ENCODE measurements around the gene DHFR2. TPM values are rescaled to one million over a fixed set of nuclear protein-coding genes. Genes with fewer than 3 reads are reported as not detected.

DHFR2 gene
- total and polyA plus RNA-seq, 2 donors (not counting 3 experiments of a cell fraction or from before 2014, with no cell fraction given): 0.65 to 2.2 TPM

DNA sequence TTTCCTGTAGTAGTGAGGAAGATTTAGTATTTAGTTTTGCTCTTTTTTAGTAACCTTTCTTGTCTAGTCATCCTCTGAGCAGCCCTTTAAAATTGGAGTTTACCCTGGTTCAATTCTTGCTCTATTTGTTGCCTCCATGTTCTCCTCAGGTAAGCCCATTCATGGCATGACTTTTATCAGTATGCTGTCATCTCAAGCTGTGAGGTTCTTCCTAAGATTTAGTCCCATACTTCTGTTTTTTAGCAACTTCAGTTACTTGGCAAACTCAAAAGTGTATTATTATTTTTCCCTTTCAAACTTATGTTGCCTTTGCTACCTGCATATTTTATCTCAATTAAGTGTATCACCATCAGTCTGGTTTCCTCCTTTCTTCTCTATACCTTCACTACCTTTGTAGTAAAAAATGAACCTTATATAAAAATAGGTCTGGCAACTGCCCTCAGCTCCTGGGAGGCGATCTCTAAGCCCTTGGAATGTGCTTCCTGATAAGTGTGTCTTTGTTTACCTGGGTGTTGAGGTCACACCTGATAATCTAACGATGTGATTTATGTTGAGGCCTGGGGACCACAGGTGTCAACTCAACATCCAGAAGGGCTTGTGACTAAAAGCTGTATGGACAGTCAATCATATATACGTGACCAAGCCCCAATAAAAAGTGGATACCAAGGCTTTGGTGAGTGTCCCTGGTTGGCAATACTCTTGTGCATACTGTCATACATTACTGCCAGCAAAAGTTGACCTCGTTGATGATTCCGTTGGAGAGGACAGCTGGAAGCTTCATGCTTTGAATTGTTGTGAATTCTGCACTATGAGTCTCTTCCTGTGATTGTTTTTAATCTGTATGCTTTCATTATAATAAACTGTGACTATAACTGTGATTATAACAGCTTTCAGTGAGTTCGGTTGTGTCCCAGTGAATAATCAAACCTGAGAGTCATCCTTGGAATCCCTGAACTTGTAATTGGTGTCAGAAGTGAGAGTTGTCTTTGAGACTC lies 4.1 kb upstream of the DHFR2 start:
- Histone ChIP-seq H4K20me1 (replicated peaks; ENCODE audit: control insufficient read depth, extremely low read depth, insufficient read depth, low read length) (no peaks in the 10 kb centered on the region), H3K36me3 (ENCODE audit: control insufficient read depth in 2 of 2, extremely low read depth in 1 of 2, insufficient read depth in 2 of 2, low read length in 2 of 2) (peaks cover 2 to 4% of the 10 kb centered on the region in 2 experiments), H3K9ac (replicated peaks; ENCODE audit: extremely low read depth, insufficient read depth, low read length) (no peak overlapping the region), H3K9me1 (replicated peaks; ENCODE audit: control insufficient read depth, extremely low read depth, insufficient read depth, low read length) (no peaks in the 10 kb centered on the region), H3K4me2 (ENCODE audit: insufficient read depth, low read length) (peak overlapping the region; percentile 28), H3K9me3 (replicated peaks; ENCODE audit: control insufficient read depth, insufficient read depth, low read length) (no peaks in the 10 kb centered on the region), H3K27ac (ENCODE audit: insufficient read depth, low read depth, low read length) (peak overlapping the region; percentile 35), H3K4me3 (replicated peaks in 1 of 3; ENCODE audit: insufficient read depth in 1 of 3, low read depth in 1 of 3, low read length in 3 of 3) (no peak overlapping the region), H3K4me1 (ENCODE audit: control insufficient read depth, extremely low read depth, insufficient read depth, low read length) (peaks cover 15% of the 10 kb centered on the region), H3K27me3 (ENCODE audit: control insufficient read depth in 2 of 2, insufficient read depth in 2 of 2, low read length in 2 of 2) (no peaks in the 10 kb centered on the region), H3K79me2 (ENCODE audit: control insufficient read depth, insufficient read depth, low read length) (peaks cover 10% of the 10 kb centered on the region), H2AFZ (ENCODE audit: low read depth, low read length) (no peak overlapping the region)
- ChIA-PET CTCF (interaction anchor here (0.8 to 1.2 kb wide), 2 partner anchors 62 to 69 kb away, joined by 3 to 6 read pairs; no protein-coding TSS in a partner anchor), POLR2A (no interaction called here)
- no peak for FAIRE-seq
- dilution Hi-C loops (cut with MboI; ENCODE audit: extremely low pct_ligation_motif_present, low sequenced_read_pairs): no loop called here
- peak; percentile 29 for DNase-seq (ENCODE audit: low read depth, low spot score)
- TF ChIP-seq EZH2 (IDR thresholded peaks at IDR 0.05; ENCODE audit: borderline replicate concordance, low read depth, low read length, severe bottlenecking): no peak
- no peak for TF ChIP-seq POLR2AphosphoS5 (IDR thresholded peaks at IDR 0.05; ENCODE audit: insufficient read depth, low read depth, low read length)
- TF ChIP-seq, protein P1, sequence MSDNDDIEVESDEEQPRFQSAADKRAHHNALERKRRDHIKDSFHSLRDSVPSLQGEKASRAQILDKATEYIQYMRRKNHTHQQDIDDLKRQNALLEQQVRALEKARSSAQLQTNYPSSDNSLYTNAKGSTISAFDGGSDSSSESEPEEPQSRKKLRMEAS (IDR thresholded peaks at IDR 0.05; ENCODE audit: insufficient read depth, insufficient read length): no peak
- TF ChIP-seq GATA2 (IDR thresholded peaks at IDR 0.05; ENCODE audit: insufficient read depth, insufficient read length, low read depth, low read length): no peak
- no peak for TF ChIP-seq POLR2A (IDR thresholded peaks at IDR 0.05; ENCODE audit: low read depth, low read length)
- no peak for TF ChIP-seq FOS (IDR thresholded peaks at IDR 0.05; ENCODE audit: borderline replicate concordance, insufficient read depth, low read length)
- TF ChIP-seq MYC (IDR thresholded peaks at IDR 0.05; ENCODE audit: low read depth, low read length): no peak
- TF ChIP-seq, protein P2, sequence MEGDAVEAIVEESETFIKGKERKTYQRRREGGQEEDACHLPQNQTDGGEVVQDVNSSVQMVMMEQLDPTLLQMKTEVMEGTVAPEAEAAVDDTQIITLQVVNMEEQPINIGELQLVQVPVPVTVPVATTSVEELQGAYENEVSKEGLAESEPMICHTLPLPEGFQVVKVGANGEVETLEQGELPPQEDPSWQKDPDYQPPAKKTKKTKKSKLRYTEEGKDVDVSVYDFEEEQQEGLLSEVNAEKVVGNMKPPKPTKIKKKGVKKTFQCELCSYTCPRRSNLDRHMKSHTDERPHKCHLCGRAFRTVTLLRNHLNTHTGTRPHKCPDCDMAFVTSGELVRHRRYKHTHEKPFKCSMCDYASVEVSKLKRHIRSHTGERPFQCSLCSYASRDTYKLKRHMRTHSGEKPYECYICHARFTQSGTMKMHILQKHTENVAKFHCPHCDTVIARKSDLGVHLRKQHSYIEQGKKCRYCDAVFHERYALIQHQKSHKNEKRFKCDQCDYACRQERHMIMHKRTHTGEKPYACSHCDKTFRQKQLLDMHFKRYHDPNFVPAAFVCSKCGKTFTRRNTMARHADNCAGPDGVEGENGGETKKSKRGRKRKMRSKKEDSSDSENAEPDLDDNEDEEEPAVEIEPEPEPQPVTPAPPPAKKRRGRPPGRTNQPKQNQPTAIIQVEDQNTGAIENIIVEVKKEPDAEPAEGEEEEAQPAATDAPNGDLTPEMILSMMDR (IDR thresholded peaks at IDR 0.05; ENCODE audit: extremely low read depth in 1 of 2, insufficient read depth in 1 of 2, low read depth in 1 of 2, low read length in 2 of 2): no peak
- TF ChIP-seq JUN (IDR thresholded peaks at IDR 0.05; ENCODE audit: borderline replicate concordance, insufficient read depth, insufficient read length, low read depth): no peak
- BruUV-seq (replicated peaks): no TSS peak
- intact Hi-C loops (cut with micrococcal nuclease): loop anchor here (10.0 kb wide), 1 partner anchor 162 kb away; no protein-coding TSS in a partner anchor
